Left ventricle myocardium superior (tissue), 1 donor: ENCODE results near the gene UBE4A. TPM values are rescaled to one million over a fixed set of nuclear protein-coding genes. Genes with fewer than 3 reads are reported as not detected.

ENCODE experiments used
- ATAC-seq: fragments of 200-7000 bp; cut with Tn5 transposase; one replicate; pipeline ENCODE4 v1.9.1; 2020; ENCODE audit warnings: mild to moderate bottlenecking, moderate library complexity
- DNase-seq: peaks from one replicate; pipeline ENCODE4 v3.0.0-alpha.2; 2020
- intact Hi-C: fragments of 100-400 bp; cut with micrococcal nuclease; formaldehyde crosslinking; loops from one replicate; pipeline ENCODE4 v1.11.0; 2022
- long read RNA-seq: library from polyadenylated mRNA; unstranded; transcript quantifications from one replicate; pipeline ENCODE4 v2.0.0, GENCODE V29; 2021
- total RNA-seq: library from RNA; stranded (reverse); fragmentation: NEBNext Ultra II Directional; extraction: Animal tissue kit (Norgen Biotek cat#: 25700); gene quantifications from one replicate; pipeline ENCODE4 v1.2.1, GENCODE V29; 2021
- donor health status: DM: no; HTN: yes; CAD: no; lungs with severe emphysema.

Gene UBE4A, protein sequence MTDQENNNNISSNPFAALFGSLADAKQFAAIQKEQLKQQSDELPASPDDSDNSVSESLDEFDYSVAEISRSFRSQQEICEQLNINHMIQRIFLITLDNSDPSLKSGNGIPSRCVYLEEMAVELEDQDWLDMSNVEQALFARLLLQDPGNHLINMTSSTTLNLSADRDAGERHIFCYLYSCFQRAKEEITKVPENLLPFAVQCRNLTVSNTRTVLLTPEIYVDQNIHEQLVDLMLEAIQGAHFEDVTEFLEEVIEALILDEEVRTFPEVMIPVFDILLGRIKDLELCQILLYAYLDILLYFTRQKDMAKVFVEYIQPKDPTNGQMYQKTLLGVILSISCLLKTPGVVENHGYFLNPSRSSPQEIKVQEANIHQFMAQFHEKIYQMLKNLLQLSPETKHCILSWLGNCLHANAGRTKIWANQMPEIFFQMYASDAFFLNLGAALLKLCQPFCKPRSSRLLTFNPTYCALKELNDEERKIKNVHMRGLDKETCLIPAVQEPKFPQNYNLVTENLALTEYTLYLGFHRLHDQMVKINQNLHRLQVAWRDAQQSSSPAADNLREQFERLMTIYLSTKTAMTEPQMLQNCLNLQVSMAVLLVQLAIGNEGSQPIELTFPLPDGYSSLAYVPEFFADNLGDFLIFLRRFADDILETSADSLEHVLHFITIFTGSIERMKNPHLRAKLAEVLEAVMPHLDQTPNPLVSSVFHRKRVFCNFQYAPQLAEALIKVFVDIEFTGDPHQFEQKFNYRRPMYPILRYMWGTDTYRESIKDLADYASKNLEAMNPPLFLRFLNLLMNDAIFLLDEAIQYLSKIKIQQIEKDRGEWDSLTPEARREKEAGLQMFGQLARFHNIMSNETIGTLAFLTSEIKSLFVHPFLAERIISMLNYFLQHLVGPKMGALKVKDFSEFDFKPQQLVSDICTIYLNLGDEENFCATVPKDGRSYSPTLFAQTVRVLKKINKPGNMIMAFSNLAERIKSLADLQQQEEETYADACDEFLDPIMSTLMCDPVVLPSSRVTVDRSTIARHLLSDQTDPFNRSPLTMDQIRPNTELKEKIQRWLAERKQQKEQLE
- 37.6 TPM for total RNA-seq
- long read RNA-seq, full-length matches to known transcripts = 6 of 19 reads
- long read RNA-seq, partial matches to known transcripts = 2 of 19 reads
- long read RNA-seq, other reads (novel, unspliced or antisense) = 11 of 19 reads

DNA sequence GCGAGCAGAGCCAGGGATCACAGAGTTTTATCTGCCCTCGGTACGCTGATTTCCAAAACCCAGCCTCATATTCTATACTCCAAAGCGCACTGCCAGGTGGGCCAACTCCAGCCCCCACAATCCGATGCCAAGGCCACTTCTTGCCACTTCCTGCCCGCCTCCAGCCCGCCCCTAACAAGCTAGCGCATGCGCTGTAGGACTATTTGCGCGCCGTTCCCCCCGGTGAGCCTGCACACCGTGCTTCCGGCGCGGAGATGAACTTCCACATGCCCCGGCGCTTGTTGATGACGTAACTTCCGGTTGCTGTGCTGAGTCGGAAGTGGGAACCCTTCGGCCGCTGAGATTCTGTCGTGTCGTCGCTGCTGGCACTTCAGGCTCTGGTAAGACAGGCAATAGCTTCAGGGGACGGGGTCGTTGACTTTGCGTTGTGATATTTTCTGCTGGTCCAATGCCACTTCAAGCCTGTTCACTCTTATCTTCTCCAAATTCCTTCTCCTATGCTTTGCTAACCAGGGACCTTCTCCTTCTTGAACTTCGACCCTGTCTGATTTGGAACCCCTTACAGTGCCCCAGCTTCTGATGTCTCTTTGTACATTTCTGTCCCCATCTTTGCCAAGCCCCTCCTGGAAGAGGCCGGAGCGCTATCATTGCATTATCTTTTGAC lies at the start of gene UBE4A:
Gene UBE4A (plus strand): TSS at position 306 of the 664 bp plus-strand sequence. CDS start 5,481 bp downstream, outside the sequence.
- DNase-seq (peak; percentile 96), ATAC-seq (peak; percentile 97)
- intact Hi-C loops = no loop called here

- ATAC-seq (no peak), DNase-seq (no peak)
Observed at GRCh38 chr11:118310271-118310670, 49.1 kb upstream of the UBE4A start.

GRCh38 chr11:118310781-118311485 lies 48.5 kb upstream of the UBE4A start:
- no peak for ATAC-seq
- intact Hi-C loops = no loop called here
- DNase-seq = no peak

More at GRCh38 chr11:118310271-118310670, 49.1 kb upstream of the UBE4A start:
- intact Hi-C loops = no loop called here

DNA sequence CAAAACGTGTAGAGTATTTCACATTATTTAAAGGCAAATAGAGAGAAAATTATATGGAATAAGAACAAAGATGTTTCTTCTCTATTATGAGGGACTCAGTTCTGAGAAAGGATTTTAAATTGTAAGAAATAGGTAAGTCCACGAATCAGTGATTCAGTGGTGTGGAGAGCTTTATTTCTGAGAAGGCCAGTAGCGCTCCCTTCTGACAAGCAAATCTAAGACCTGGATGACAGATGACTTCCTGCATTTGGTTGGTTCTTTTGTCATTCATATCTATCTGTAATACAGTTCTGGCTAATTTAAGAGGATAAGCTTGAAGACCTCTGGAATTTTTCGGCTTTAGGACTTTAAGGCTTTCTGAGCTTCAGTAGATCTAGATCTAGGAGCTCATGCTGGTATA lies 47.9 kb upstream of the UBE4A start:
- no peak for DNase-seq
- ATAC-seq = no peak

GRCh38 chr11:118312328-118312727 lies 47.1 kb upstream of the UBE4A start:
- ATAC-seq (no peak), DNase-seq (no peak)
- intact Hi-C loops = no loop called here

More for the DNA sequence above, 47.9 kb upstream of the UBE4A start:
- intact Hi-C loops = no loop called here

DNA sequence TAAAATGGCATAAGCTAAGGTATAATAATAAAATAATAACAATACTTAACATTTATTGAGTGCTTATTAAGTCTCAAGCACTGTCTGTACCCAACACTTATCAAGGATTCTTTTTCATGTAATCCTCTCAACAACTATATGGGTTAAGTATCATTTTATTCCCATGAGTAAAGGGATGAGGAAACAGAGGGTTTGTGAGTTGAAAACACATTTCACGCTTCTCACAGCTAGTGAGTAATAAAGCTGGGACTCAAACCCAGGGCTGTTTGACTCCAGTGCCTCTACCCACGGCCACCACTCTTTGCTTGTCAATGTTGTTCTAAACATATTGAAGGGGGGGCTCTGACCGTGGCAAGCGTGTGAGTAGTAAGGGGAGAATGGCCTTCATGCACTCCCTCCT lies 46.2 kb upstream of the UBE4A start:
- intact Hi-C loops = no loop called here
- no peak for ATAC-seq
- DNase-seq = no peak

GRCh38 chr11:118314988-118315411 lies 44.4 kb upstream of the UBE4A start:
- intact Hi-C loops = no loop called here
- DNase-seq (no peak), ATAC-seq (no peak)

- no peak for DNase-seq
- ATAC-seq = no peak
- intact Hi-C loops = no loop called here
Observed at GRCh38 chr11:118318124-118318523, 41.3 kb upstream of the UBE4A start.

DNA sequence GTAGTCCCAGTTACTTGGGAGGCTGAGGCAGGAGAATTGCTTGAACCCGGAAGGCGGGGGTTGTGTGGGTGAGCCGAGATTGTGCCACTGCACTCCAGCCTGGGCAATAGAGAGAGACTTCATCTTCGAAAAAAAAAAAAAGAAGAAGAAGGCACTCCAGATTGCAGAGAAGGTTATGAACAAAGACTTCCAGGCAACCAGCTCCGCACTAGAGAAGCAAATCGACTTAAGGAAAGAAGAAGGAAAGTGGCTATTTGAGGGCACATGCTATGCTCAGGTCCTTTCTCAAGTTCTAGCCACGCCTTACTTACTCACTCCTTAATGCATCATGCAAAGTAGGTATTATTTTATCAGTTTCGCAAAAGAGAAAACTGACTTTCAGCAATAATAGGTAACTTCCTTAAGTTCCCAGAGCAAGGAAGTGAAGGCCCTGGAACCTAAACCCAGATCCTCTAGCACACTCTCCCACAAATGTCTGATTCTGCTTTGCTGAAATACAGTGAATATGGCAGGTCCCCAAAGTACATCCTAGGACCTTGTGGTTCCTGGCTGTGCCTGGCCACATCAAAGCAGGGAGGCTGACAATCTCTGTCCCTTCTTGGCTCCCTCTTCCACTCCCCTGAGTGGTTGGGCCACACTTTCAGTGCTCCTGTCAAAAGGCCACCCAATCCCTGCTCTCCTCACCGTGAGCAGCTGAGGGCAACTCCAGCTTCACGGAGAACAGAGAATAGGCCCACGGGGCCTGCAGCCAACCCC lies 40.6 kb upstream of the UBE4A start:
- intact Hi-C loops = no loop called here
- ATAC-seq (no peak), DNase-seq (no peak)

DNA sequence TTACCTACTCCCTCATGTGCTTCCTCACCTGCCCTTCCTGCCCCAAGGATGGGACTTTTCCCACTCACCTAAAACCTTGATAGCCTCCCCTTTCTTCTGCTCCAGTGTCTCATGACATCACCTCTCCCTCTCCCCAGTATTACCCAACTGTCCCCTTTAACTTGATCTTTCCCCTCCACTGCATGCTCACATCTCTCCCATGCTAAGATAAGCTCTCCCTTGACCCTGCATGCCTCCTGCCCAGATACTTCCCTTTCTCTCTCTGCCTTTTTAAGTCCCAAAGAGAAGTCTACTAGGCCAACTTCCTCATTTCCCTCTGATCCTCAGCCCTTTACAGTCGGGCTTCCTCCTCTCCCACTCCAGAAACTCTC lies 40.1 kb upstream of the UBE4A start:
- DNase-seq (no peak), ATAC-seq (peak; percentile 43)
- intact Hi-C loops = no loop called here

DNA sequence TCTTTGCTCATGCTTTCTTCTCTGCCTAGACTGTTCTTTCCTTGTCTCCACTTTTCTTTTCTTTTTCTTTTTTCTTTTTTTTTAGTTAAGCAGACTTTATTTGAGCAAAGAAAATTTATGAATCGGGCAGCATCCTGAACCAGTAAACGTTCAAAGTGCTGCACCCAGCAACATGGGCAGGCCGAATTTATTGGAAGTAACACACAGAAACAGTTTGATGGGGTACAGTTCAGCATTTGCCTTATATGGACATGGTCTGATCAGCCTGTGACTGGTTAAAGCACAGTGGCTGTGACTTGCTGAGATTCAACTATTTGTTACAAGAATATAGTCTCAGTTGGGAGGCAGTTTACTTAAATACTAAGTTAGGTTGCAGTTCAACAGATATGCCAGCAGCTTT lies 38.9 kb upstream of the UBE4A start:
- intact Hi-C loops = no loop called here
- ATAC-seq (no peak), DNase-seq (no peak)

DNA sequence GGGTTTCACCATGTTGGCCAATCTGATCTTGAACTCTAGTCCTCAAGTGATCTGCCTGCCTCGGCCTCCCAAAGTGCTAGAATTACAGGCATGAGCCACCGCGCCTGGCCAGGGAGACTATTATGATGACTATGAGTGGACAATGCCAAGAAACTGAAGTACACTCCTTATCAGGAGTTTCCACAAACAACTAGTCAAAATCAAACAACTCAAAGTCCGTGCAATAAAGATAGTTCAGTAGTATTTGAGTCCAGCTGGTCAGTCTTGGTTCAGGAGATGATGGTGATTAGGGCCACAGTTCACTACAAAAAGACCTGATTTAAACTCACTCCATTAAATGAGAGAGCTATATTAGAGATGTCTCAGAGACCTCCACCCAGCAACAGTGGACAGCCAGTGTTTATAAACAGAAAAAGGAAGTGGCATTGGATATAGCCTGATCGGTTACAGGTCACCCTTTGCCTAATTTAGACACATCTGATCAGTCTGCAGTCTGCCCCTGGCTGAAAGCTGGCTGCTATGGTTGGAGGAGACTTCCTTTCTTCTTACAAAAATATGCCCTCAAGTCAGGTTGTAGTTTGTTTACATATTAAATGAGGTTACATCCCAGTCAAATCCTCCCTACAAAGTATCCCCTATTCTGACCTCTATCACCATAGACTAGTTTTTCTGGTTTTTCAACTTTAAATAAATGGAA lies 37.9 kb upstream of the UBE4A start:
- DNase-seq (no peak), ATAC-seq (no peak)
- intact Hi-C loops = no loop called here

DNA sequence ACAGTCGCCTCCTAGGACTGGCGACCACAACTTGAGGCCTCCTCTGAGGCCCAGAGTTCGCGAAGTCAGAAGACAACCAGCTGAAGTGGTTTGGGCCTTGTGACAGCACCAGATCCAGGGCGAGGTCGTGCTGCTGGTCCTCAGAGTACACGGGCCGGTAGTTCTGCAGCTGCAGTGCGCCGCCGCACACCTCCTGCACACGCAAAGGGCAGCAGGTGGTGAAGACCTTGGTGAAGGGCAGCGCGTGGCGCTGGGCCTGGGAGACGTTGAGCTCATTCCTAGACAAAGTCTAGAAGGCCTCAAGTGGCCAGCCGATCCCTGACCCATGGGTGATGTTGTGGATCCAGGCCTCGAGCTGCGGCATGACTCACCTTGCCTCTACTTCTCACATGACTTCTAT lies 36.7 kb upstream of the UBE4A start:
- ATAC-seq (no peak), DNase-seq (no peak)
- intact Hi-C loops = no loop called here

DNA sequence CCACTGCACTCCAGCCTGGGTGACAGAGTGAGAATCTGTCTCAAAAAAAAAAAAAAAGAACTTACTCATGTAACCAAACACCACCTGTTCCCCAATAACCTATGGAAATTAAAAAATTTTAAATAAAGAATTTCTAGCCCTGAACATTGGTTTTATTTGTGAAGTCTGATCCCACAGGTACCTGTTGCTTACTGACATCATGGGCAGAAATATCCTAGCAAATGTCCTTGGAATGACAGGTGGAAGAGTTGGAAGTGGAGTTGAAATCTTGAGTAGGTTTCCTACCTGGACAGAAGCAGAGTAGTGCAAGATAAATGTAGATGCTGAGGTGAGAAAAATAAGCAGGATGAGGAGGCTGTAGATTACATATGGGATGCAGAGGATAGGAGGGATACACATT lies 34.1 kb upstream of the UBE4A start:
- DNase-seq (no peak), ATAC-seq (no peak)
- intact Hi-C loops = no loop called here

- ATAC-seq (no peak), DNase-seq (no peak)
- intact Hi-C loops = no loop called here
Observed at GRCh38 chr11:118328745-118329144, 30.7 kb upstream of the UBE4A start.

GRCh38 chr11:118334745-118335144 lies 24.7 kb upstream of the UBE4A start:
- DNase-seq (no peak), ATAC-seq (no peak)
- intact Hi-C loops = no loop called here

- ATAC-seq (peak; percentile 63), DNase-seq (no peak)
- intact Hi-C loops = no loop called here
Observed at GRCh38 chr11:118338637-118339061, 20.8 kb upstream of the UBE4A start.
